AG08396 (cell line): ENCODE measurements around the gene CFAP46.

ENCODE experiments used
- DNase-seq: peaks from one replicate; pipeline ENCODE4 v3.0.0; 2012; ENCODE audit warnings: low spot score, mixed read lengths

CFAP46 gene

GRCh38 chr10:132942101-132943057 lies at the start of gene CFAP46:
Gene CFAP46 (minus strand): TSS chr10:132942570. CDS start chr10:132942484, 86 bp downstream.
- DNase-seq: peak; percentile 92

GRCh38 chr10:132991706-132992432 lies 49.5 kb upstream of the CFAP46 start:
- no peak for DNase-seq

- DNase-seq: no peak
Measured at GRCh38 chr10:132990684-132991545, 48.5 kb upstream of the CFAP46 start.

GRCh38 chr10:132989476-132990415 lies 47.4 kb upstream of the CFAP46 start:
- DNase-seq: no peak

GRCh38 chr10:132988988-132989387 lies 46.6 kb upstream of the CFAP46 start:
- no peak for DNase-seq

- peak; percentile 94 for DNase-seq
Measured at GRCh38 chr10:132987671-132988571, 45.6 kb upstream of the CFAP46 start.

GRCh38 chr10:132986978-132987377 lies 44.6 kb upstream of the CFAP46 start:
- no peak for DNase-seq

GRCh38 chr10:132986576-132986975 lies 44.2 kb upstream of the CFAP46 start:
- no peak for DNase-seq

GRCh38 chr10:132986076-132986475 lies 43.7 kb upstream of the CFAP46 start:
- DNase-seq: no peak

- DNase-seq: no peak
Measured at GRCh38 chr10:132985546-132985900, 43.2 kb upstream of the CFAP46 start.

- no peak for DNase-seq
Measured at GRCh38 chr10:132984801-132985545, 42.6 kb upstream of the CFAP46 start.

GRCh38 chr10:132984008-132984295 lies 41.6 kb upstream of the CFAP46 start:
- no peak for DNase-seq

- no peak for DNase-seq
Measured at GRCh38 chr10:132983252-132984007, 41.1 kb upstream of the CFAP46 start.

GRCh38 chr10:132982301-132982989 lies 40.1 kb upstream of the CFAP46 start:
- DNase-seq: no peak

- DNase-seq: no peak
Measured at GRCh38 chr10:132981746-132982145, 39.4 kb upstream of the CFAP46 start.

- DNase-seq: no peak
Measured at GRCh38 chr10:132981173-132981555, 38.8 kb upstream of the CFAP46 start.

- DNase-seq: no peak
Measured at GRCh38 chr10:132980426-132981172, 38.2 kb upstream of the CFAP46 start.
